GM18511 (cell line): ENCODE data around the gene RIC8A.
A peak's percentile ranks its signal among the peaks of the same experiment; 100 is the strongest.

Experiments
- ATAC-seq: cut with Tn5 transposase; IDR thresholded peaks from one replicate; pipeline ENCODE4 v1.9.1; 2021; ENCODE audit warnings: mild to moderate bottlenecking, moderate library complexity; ENCODE audit not compliant: unreplicated experiment

RIC8A gene

DNA sequence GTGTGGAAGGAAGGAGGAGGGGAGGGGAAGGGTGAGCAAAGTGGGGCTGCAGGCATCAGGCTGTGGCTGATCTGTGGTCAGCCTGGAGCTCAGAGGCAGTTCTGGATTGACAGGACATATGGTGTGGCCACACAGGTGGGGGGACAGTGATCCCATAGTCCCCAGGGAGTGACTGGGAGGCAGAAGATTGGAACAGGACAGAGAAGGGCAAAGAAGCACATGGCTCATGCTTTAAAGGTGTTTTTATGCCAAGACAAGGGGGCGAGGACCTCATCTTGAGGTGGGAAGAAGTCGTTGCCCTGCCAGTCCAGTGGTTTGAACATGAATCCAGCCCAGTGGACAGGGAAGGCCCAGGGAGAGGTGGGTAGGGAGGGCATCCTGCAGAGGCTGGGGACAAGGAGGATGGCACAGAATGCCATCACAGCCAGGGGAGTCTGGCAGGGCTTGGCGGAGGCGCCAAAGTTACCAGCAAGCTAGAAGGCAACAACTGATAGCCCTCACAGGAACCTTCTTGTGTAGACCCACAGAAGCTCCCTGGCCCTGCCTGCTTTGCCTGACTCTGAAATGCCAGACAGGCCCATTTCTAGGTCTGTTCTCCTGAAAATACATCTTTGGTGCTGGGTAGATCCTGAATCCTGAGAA is 3.4 kb upstream of the RIC8A start:
- no peak for ATAC-seq

DNA sequence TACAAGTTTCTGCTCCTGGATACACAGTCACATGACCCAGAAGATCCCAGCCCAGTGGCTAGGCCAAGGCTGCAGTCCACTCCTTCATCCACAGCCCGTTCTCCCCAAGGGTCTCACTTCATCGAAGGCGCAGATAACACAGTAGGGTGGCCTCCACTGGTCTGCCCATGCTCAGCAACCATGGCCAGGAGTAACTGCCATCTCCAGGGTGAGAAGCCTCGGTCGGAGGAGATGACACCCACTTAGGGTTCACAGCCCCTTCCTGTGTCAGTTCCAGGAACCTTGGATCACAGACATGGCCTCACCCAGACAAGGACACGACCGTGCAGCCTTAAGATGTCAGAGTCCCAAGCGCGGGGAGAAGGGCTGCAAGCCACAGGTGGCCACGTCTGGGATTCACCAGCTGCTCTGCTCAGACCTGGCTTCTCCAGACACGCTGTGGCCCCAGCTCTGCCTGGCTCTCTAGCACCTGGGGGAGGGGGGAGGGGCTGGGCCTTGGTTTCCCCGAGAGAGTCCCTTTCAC is 2.9 kb upstream of the RIC8A start:
- ATAC-seq = no peak

DNA sequence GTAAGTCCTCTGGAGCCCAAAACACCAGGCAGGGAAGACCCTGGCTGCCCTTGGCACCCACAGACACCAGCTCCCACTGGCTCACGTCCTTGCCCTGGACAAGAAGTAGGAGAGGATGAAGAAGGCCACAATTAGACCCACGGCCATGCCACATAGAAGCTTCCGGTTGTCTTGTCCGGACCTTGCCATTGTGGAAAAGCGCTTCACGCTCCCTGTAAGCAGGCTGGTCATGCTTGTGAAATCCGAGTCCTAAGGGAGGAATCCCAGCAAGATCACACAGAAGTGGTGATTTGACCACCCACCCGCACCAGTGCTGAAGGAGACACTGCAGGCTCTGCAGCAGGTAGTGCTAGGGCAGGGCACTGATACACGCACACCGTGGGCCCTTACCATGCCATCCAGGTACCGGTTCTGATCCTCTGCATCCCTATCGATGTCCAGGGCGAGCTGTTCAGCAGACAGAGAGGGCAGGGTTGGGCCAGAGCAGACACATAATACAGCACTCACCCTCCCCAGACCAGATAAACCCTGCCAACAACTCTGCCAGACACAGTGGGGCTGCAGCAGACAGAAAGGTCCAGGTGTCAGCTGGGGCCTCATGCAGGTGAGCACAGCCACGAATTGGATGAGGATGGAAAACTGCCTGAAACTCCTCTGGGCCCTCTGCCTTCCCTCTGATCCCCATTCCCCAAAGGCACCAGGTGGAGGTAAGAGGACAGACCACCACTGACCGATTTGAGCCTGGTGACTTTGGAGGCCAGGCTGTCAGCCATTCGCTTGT is 2.1 kb upstream of the RIC8A start:
- no peak for ATAC-seq

DNA sequence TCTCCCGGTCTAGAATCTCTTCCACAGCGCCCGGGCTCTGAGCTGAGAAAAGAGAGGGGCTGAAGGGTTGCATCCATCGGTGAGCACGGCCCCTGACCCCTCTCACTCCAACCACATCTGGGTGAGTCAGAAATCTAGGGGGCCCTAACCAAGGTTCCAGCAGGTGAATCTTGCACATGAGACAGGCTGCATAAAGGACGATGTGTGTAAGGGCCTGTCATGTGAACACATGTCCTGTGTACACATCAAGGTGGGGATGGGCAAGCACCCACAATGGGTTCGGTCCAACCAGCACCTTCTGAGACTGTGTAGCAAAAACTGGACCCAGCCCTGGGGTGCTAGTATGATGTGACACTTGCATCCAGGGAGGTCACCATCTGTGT is 1.5 kb upstream of the RIC8A start:
- ATAC-seq = no peak

DNA sequence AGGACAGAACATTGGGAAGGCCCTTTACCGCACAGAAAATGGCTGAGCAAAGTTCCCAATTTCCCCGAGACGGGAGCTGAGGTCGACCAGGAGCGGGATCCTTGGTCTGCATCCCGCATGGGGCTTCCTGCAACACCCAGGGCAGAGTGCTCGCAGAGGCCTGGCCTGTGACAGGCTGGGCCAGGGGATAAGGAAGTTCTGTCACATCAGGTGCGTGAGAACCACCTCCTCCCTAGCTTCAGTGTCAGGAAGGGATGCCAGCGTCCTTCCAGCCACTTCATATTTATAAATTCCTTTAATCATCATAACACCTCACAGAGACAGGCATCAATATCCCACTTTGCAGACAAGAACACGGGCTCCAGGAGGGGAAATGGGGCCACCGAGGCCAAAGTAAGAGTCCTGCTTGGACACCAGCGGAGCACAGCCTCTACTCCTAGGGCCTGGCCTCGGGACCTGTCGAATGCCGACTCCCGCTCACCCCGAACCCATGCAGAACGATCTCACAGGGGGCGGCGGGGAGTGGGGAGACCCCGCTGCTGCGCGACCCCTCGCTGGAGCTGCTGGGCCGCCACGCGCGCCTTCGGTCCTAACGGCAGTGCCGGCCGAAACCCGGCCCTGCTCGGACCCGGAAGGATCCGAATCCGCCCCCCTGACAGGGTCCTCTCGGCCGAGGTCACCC is 841 bp upstream of the RIC8A start:
- no peak for ATAC-seq

DNA sequence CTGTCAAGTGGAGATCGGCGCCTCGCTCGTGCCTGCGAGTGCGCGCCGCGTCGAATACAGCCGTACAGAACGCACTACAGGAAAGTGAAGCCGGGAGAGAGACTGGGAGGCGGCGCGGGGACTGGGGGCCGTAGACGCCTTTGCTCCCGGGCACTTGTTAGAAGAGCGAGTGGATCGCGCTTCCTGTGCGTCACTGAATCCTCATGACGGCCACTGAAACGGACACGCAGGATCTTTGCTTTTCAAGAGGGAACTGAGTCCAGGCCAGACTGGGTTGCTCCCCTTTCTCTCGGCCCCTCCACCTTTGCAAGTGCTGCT is 314 bp downstream of the RIC8A start:
- peak; percentile 13 for ATAC-seq

DNA sequence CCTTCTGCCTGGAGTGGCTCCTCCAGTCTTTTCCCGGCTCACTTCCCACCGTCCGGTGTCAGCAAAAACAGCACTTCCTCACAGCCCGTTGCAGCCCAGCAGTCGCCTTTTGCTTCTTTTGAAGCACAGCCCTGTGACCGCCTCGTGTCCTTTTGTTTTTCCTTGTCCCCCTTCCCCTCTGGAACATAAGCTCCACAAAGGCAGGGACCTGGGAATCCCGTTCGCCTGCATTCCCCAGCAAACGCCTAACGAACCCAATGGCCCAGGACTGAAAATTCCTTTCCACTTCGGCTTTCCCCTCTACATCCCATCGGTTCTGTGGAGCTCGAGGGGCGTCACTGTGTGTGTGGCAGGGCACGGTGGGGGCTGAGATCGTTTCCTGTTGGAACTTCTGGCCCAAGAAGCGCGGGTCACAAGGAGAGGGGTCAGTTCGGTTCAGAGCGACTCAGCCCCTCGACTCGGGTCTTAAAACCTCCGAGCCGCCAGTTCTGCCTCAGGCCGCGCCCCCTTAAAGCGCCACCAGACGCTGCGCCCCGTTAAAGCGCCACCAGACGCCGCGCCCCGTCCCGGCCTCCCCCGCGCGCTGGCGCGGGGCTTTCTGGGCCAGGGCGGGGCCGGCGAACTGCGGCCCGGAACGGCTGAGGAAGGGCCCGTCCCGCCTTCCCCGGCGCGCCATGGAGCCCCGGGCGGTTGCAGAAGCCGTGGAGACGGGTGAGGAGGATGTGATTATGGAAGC is 841 bp downstream of the RIC8A start:
- ATAC-seq = peak; percentile 43

DNA sequence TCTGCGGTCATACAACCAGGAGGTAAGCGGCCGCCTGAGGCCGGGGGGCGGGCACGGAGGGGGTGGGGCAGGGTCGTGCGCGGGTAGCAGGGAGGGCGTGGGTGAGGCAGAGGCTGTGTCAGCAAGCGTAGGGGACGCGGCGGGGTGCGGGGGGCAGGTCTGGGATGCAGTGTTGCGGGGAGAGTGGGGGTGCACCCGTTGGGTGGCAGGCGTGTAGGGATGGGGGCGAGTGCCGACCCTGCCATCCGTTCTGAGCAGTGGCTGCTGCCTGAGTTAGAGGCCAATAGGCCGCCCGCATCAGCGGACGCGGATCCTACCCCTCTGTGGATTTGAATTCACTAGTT is 1.4 kb downstream of the RIC8A start:
- no peak for ATAC-seq

DNA sequence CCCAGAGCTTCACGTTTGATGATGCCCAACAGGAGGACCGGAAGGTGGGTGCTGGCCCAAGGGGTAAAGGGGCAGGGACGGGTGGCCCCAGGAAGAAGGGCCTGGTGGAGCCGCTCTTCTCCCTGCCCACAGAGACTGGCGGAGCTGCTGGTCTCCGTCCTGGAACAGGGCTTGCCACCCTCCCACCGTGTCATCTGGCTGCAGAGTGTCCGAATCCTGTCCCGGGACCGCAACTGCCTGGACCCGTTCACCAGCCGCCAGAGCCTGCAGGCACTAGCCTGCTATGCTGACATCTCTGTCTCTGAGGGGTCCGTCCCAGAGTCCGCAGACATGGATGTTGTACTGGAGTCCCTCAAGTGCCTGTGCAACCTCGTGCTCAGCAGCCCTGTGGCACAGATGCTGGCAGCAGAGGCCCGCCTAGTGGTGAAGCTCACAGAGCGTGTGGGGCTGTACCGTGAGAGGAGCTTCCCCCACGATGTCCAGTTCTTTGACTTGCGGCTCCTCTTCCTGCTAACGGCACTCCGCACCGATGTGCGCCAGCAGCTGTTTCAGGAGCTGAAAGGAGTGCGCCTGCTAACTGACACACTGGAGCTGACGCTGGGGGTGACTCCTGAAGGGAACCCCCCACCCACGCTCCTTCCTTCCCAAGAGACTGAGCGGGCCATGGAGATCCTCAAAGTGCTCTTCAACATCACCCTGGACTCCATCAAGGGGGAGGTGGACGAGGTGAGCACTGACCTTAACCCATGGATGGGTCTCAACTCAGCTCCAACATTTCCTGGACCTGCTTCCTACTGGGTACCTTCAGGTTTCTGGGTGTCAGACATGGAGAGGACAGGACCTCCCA is 2.0 kb downstream of the RIC8A start:
- ATAC-seq = no peak

DNA sequence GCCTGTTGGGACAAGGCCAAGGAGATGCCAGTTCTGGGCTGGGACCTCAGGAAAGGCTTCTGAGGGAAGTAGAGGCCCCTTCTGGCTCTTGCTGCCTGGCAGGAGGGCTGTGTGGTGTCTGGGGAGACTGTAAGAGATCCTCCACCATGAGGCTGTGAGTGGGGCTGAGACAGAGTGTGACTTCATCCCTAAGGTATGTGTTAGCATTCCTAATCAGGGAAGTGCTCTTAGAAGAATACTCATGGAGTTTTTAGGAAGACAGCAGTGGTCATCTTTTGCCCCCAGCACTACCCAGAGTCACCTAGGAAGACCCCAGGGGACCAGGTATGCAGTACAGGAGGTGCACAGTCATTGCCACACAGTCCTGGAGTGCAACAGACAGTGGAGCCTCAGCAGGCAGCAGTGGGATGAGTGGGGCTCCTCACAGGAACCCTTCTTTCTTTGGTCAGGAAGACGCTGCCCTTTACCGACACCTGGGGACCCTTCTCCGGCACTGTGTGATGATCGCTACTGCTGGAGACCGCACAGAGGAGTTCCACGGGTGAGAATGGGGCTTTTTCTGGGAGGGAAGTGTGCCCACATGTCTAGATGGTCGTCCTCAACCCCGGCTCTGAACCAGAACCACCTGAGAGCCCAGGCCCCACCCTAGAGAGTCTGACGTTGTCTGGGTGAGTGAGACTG is 2.8 kb downstream of the RIC8A start:
- ATAC-seq = no peak

DNA sequence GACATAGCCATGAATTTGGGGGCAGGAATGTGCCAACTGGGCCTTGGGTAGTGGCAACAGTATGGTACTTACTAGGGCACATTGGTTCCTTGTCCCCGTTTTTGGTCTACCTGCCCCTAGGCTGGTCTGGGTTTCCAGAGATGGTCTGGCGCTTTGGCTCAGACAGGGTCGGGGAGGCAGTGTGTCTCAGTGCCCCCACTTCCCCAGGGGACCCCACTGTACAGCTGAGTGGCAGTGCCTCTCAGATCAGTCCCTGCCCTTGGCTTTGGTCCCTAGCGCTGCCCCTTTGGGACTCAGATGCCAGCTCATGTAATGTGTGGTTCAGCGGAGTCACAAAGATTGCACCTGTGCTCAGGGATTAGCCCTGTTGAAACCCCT is 3.3 kb downstream of the RIC8A start:
- no peak for ATAC-seq

DNA sequence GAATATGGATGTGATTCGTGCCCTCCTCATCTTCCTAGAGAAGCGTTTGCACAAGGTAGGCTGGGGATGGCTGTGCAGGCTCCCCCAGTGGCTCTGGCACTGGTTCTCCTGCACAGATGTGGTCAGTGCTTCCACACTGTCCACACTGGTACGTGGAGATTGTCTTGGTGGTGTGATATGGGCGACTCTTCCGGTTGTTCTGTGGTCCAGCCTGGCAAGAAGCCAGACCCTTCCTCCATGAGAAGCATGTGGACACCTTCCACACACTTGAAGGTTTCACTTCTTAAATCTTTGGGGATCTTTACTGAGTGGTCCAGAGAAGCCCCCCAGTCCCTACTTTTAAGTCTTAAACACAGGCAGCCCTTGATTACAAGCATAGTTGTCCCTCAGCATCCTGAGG is 3.8 kb downstream of the RIC8A start:
- no peak for ATAC-seq

DNA sequence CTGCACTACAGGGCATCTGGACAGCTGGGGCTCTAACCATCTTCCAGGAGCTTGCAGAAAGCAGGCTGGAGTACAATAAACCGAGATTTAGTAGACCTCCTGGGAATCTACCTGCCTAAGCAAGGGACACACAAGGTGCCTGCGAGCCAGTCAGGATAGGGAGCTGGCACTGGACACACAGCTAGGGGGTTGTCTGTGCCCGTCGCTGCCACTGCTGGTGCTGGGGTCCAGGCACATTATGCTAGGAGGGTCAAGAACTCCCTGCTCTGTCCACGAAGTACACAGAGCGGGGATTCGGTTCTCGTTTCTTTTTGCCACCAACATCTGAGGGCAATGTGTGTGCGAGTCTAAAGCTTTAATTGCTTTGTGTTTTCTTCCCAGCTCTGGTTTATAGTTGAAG is 4.2 kb downstream of the RIC8A start:
- ATAC-seq = no peak

DNA sequence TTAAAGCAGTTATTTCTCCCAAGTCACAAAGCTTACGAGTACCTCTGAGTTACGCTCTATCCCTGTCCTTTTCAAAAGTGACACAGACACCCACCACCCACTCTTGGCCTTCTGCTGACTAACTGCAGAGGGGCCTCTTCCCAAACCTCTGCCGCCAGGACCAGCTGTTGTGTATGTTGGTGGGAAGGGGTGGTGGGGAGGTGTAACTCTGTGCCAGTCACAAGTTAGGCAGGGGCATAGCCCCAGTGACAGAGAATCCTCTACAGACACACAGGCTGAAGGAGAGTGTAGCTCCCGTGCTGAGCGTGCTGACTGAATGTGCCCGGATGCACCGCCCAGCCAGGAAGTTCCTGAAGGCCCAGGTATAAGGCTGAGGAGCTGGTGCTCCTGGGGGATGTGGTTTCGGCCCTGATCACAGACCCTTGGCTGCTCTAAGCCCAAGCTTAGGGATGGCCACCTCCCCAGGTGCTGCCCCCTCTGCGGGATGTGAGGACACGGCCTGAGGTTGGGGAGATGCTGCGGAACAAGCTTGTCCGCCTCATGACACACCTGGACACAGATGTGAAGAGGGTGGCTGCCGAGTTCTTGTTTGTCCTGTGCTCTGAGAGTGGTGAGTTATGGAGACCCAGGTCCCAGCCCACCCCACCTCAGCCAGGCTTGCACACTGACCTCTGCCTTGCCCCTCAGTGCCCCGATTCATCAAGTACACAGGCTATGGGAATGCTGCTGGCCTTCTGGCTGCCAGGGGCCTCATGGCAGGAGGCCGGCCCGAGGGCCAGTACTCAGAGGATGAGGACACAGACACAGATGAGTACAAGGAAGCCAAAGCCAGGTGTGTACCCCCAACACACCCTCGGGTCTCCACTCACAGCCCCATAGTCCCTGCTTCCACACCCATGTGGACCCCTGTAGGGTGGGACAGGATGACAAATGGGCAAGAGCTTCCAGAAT is 4.9 kb downstream of the RIC8A start:
- ATAC-seq = no peak

DNA sequence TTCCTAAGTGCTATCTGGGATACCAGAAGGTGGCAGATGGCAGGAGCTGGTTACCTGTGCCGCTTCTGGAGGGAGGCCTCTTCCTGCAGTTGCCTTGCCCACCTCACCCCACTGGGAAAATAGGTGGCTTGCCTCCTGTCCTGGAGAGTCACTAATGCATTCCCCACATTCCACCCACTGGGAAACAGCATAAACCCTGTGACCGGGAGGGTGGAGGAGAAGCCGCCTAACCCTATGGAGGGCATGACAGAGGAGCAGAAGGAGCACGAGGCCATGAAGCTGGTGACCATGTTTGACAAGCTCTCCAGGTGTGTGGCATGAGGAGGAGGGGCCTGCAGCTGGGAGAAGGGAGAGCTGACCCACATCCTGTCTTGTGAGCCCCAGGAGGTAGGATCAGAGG is 5.6 kb downstream of the RIC8A start:
- no peak for ATAC-seq

DNA sequence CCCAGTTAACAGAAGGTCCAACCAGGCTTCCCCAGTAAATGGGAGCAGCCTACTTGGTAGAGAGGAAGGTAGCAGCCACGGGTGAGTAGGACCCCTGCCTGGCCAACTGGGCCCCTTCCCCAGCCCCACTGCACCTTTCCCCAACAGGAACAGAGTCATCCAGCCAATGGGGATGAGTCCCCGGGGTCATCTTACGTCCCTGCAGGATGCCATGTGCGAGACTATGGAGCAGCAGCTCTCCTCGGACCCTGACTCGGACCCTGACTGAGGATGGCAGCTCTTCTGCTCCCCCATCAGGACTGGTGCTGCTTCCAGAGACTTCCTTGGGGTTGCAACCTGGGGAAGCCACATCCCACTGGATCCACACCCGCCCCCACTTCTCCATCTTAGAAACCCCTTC is 6.6 kb downstream of the RIC8A start:
- no peak for ATAC-seq

DNA sequence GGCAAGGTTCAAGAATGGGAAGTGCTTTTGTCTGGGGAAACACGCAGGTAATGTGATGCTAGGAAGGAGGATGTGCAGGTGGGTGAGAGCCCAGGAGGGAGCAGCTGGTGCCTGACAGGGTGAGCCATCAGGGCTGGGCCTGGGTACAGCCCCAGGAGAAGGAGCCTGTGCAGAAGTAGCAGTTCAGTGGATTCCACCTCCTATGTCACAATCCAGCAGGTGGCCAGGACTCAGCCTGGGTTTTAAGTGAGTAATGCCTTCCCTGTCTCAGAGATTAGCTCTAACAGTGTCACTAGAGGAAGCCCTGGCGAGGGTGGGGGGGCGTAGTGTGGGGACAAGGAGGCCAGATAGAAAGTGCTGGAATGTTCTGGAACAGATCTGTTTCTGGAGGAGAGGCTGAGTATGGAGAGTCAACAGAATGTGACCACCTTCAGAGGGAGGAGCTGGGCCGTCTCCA is 8.1 kb downstream of the RIC8A start:
- no peak for ATAC-seq

DNA sequence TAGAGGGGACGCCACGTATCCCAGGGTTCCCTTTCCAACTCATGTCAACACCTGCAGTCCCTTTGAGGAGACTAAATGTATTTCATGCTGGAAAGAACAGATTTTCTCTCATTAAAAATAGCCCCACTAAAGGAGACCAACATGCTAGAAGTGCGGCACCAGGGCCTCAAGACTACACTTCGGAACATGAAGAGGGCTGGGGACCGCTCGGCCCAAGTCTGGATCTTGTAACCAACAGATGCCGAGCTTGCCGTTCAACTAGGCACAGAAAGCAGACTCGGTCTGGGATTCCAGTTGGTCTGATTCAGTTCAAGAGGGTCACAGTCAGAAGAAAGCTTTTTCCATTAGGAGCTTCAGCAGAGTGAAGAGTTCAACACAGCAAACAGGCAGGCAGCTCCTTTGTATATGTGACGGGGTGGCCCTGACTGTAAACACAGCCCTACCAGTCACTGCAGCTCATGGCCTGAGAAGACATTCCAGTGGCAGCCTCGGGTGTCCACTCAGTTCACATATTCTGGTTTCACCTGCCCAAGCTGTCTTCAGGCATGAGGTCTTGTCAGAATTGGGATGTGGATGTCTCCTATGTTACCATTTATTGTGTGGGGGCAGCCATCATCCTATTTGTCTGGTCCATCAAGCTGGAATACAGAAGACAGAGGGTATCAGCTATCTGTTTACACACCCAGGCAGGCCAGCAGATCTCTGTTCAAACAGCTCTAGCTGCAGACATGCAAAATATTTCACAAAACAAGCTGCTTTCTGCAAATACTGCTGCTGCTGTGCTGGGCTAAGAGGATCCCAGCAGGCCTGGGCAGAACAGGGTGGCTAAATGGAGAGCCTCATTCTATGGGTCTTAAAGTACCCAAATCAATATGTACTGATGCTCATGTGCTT is 8.8 kb downstream of the RIC8A start:
- no peak for ATAC-seq
